KMS-11 (cell line): ENCODE data around the gene ZNF326.

Source experiments
- H2AFZ ChIP-seq: fragments of 200-600 bp; sonication (generic); 2 replicates; pipeline ENCODE4 v1.6.1; 2016; ENCODE audit warnings: antibody characterized with exemption, mixed run types, low read depth
- H3K27ac ChIP-seq: fragments of 200-600 bp; sonication (generic); 2 replicates; pipeline ENCODE4 v1.6.1; 2016; ENCODE audit warnings: mild to moderate bottlenecking, mixed run types
- H3K27me3 ChIP-seq: fragments of 200-600 bp; sonication (generic); 2 replicates; pipeline ENCODE4 v1.6.1; 2017; ENCODE audit warnings: mild to moderate bottlenecking, low read depth, mixed run types, moderate library complexity; ENCODE audit not compliant: insufficient read depth
- H3K36me3 ChIP-seq: fragments of 200-600 bp; sonication (generic); 2 replicates; pipeline ENCODE4 v1.6.1; 2017; ENCODE audit warnings: mild to moderate bottlenecking, mixed run types; ENCODE audit not compliant: insufficient read depth
- H3K4me1 ChIP-seq: fragments of 200-600 bp; sonication (generic); 2 replicates; pipeline ENCODE4 v1.6.1; 2016; ENCODE audit warnings: mild to moderate bottlenecking, low read depth, mixed run types; ENCODE audit not compliant: poor library complexity, severe bottlenecking
- H3K4me2 ChIP-seq: fragments of 200-600 bp; sonication (generic); 2 replicates; pipeline ENCODE4 v1.7.0; 2016; ENCODE audit warnings: mild to moderate bottlenecking, mixed run types
- H3K4me3 ChIP-seq: fragments of 200-600 bp; sonication (generic); IDR thresholded peaks from 2 replicates; pipeline ENCODE4 v1.6.1; 2017; ENCODE audit warnings: low read depth, low read length, mixed read lengths; ENCODE audit not compliant: insufficient read depth
- H3K79me2 ChIP-seq: fragments of 200-600 bp; sonication (generic); 2 replicates; pipeline ENCODE4 v1.6.1; 2016; ENCODE audit warnings: low read depth, mixed run types; ENCODE audit not compliant: insufficient read depth
- H3K9ac ChIP-seq: fragments of 200-600 bp; sonication (generic); 2 replicates; pipeline ENCODE4 v1.6.1; 2016; ENCODE audit warnings: mild to moderate bottlenecking, mixed run types
- H4K20me1 ChIP-seq: fragments of 200-600 bp; sonication (generic); 2 replicates; pipeline ENCODE4 v1.6.1; 2016; ENCODE audit warnings: mild to moderate bottlenecking, mixed run types; ENCODE audit not compliant: insufficient read depth
- TF ChIP-seq, protein P1 (sequence below): fragments of 200-600 bp; sonication (generic); conservative IDR thresholded peaks from 2 replicates; pipeline ENCODE4 v1.6.1; 2017; ENCODE audit warnings: low read depth, mild to moderate bottlenecking, antibody characterized with exemption, low read length, moderate library complexity, mixed read lengths

Gene ZNF326

DNA sequence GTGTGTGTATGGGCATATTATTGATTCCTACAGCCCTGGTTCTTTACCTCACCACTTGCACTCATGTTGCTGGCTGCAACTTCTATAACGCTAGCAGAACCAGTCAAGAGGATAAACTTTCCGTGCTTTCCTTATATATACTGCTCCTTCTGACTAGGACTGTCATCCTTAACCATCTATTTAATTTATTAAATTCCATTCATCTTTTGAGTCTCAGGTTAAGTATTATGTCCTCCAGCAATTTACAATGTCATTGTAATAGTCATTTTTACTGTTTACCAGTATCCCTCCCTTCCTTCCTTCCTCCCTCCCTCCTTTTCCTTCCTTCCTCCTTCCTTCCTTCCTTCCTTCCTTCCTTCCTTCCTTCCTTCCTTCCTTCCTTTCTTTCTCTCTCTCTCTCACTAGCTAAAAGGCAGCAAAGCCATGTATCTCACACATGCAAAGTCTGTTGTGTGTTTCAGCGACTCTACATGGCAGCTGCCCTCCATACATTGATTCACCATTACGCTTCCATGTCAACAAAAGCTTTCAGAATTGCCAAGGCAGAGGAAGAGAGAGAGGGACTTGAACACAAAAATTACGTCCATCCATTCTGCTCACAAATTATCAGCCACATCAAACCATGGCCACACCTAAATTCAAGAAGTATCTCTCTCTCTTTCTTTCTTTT is 73.8 kb downstream of the ZNF326 start:
- Histone ChIP-seq H3K4me3 (no peak overlapping the region), H3K4me1 (no peaks in the 10 kb centered on the region), H3K36me3 (no peaks in the 10 kb centered on the region), H4K20me1 (no peaks in the 10 kb centered on the region), H3K27ac (no peak overlapping the region), H2AFZ (no peak overlapping the region), H3K79me2 (no peaks in the 10 kb centered on the region), H3K4me2 (no peak overlapping the region), H3K9ac (no peak overlapping the region), H3K27me3 (no peaks in the 10 kb centered on the region)
- TF ChIP-seq, protein P1, sequence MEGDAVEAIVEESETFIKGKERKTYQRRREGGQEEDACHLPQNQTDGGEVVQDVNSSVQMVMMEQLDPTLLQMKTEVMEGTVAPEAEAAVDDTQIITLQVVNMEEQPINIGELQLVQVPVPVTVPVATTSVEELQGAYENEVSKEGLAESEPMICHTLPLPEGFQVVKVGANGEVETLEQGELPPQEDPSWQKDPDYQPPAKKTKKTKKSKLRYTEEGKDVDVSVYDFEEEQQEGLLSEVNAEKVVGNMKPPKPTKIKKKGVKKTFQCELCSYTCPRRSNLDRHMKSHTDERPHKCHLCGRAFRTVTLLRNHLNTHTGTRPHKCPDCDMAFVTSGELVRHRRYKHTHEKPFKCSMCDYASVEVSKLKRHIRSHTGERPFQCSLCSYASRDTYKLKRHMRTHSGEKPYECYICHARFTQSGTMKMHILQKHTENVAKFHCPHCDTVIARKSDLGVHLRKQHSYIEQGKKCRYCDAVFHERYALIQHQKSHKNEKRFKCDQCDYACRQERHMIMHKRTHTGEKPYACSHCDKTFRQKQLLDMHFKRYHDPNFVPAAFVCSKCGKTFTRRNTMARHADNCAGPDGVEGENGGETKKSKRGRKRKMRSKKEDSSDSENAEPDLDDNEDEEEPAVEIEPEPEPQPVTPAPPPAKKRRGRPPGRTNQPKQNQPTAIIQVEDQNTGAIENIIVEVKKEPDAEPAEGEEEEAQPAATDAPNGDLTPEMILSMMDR: no peak

DNA sequence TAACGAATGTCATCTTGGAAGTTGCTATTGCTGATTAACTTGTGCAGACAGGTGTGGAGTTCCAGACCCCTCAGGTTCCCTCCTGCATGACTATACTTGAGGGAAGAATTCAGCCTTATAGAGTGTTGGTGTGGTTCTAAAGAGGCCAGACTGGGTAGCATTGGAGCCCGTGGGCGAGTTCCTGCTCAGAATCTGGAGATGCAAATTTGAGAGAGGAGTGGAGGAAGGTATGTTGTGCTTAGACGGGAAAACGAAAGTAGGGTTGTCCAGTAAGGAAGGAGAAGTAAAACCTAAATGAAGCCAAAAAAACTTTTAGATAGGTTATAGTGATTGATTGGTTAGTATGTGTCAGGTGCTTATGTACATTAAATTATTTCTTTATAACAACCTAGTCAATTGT is 79.2 kb downstream of the ZNF326 start:
- H3K27me3 ChIP-seq: no peaks in the 10 kb centered on the region
- H3K4me2 ChIP-seq: no peak overlapping the region
- H3K36me3 ChIP-seq: no peaks in the 10 kb centered on the region
- TF ChIP-seq, protein P1: no peak
- H3K4me3 ChIP-seq: no peak overlapping the region
- no peaks in the 10 kb centered on the region for H3K79me2 ChIP-seq
- no peak overlapping the region for H2AFZ ChIP-seq
- H4K20me1 ChIP-seq: no peaks in the 10 kb centered on the region
- H3K27ac ChIP-seq: no peak overlapping the region
- H3K4me1 ChIP-seq: no peaks in the 10 kb centered on the region
- no peak overlapping the region for H3K9ac ChIP-seq

DNA sequence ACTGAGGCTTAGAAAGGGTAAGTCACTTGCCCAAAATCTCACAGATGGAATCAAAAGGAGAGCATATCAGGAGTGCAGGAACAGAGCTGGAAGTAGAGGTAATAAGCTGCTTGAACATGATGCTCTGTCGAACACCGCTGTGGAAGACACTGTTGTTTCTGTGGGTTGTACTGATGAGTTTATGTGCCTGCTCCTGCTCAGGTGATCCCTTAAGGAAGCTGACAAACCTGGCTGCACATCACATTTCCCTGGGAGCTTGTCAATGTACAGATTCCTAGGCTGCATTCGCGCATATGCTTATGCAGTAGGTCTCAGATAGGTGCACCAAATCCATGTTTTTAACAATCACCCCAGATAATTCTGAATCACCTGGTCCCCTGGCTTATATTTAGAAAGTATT is 79.7 kb downstream of the ZNF326 start:
- H3K4me2 ChIP-seq: no peak overlapping the region
- no peak overlapping the region for H2AFZ ChIP-seq
- TF ChIP-seq, protein P1: no peak
- H3K27ac ChIP-seq: no peak overlapping the region
- H3K9ac ChIP-seq: no peak overlapping the region
- H4K20me1 ChIP-seq: no peaks in the 10 kb centered on the region
- no peaks in the 10 kb centered on the region for H3K4me1 ChIP-seq
- no peaks in the 10 kb centered on the region for H3K36me3 ChIP-seq
- no peak overlapping the region for H3K4me3 ChIP-seq
- no peaks in the 10 kb centered on the region for H3K27me3 ChIP-seq
- no peaks in the 10 kb centered on the region for H3K79me2 ChIP-seq

DNA sequence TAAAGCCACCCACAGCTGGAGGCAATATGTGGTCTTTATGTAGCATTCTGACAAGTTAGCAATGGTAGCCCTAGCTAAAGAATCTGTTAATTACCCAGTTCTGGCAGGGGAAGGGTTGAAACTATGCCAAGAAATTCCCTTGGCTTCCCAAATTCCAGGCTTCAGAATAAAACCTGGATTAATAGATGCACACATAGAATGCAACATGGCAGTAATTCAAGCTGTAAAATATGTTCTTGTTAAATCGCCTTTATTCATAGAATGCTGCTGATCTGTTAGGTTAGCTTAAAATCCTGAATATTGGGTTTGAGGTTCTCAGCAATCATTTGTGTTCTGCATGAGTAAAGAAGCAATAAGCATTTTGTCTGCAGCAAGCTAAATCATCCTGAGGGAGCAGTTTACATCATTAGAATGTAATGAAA is 80.1 kb downstream of the ZNF326 start:
- TF ChIP-seq, protein P1: no peak
- H4K20me1 ChIP-seq: no peaks in the 10 kb centered on the region
- no peak overlapping the region for H2AFZ ChIP-seq
- H3K4me2 ChIP-seq: no peak overlapping the region
- no peaks in the 10 kb centered on the region for H3K27me3 ChIP-seq
- no peaks in the 10 kb centered on the region for H3K4me1 ChIP-seq
- no peaks in the 10 kb centered on the region for H3K79me2 ChIP-seq
- H3K27ac ChIP-seq: no peak overlapping the region
- no peaks in the 10 kb centered on the region for H3K36me3 ChIP-seq
- no peak overlapping the region for H3K9ac ChIP-seq
- H3K4me3 ChIP-seq: no peak overlapping the region
